HEK293T (cell line): ENCODE measurements around the gene OR2L8.

Source experiments
- ARNT ChIP-seq: fragments of 450-650 bp; IDR thresholded peaks from 2 replicates; pipeline ENCODE4 v1.6.1; 2017; ENCODE audit warnings: mild to moderate bottlenecking
- ELF4 ChIP-seq: fragments of 450-650 bp; IDR thresholded peaks from 2 replicates; pipeline ENCODE4 v1.6.1; 2017; ENCODE audit warnings: antibody characterized with exemption
- SP1 ChIP-seq: fragments of 450-650 bp; IDR thresholded peaks from 2 replicates; pipeline ENCODE4 v1.6.1; 2017
- TARDBP ChIP-seq: fragments of 450-650 bp; IDR thresholded peaks from 2 replicates; pipeline ENCODE4 v1.6.1; 2016
- ZNF384 ChIP-seq: fragments of 450-650 bp; IDR thresholded peaks from 2 replicates; pipeline ENCODE4 v1.6.1; 2016

GRCh38 chr1:247935781-247936180 lies 12.9 kb upstream of the OR2L8 start:
- TF ChIP-seq TARDBP (no peak), SP1 (no peak), ELF4 (no peak), ARNT (no peak), ZNF384 (no peak)
